Lower lobe of right lung (tissue), 2 donors: ENCODE measurements around the gene ING3. TPM values are rescaled to one million over a fixed set of nuclear protein-coding genes. Genes with fewer than 3 reads are reported as not detected.

Source experiments
- ATAC-seq, 2 donors: fragments of 200-7000 bp; cut with Tn5 transposase; one replicate each; pipeline ENCODE4 v1.9.1; 2020 to 2022; ENCODE audit warnings: mild to moderate bottlenecking in 2 of 2, moderate library complexity in 2 of 2
- DNase-seq: peaks from one replicate; pipeline ENCODE4 v3.0.0-alpha.2; 2020
- H3K27ac ChIP-seq: fragments of 200-600 bp; one replicate; pipeline ENCODE4 v1.8.0; 2022
- H3K27me3 ChIP-seq: fragments of 200-600 bp; one replicate; pipeline ENCODE4 v1.8.0; 2022; ENCODE audit warnings: low read depth
- H3K36me3 ChIP-seq: fragments of 200-600 bp; one replicate; pipeline ENCODE4 v1.8.0; 2022; ENCODE audit warnings: mild to moderate bottlenecking
- H3K4me1 ChIP-seq: fragments of 200-600 bp; one replicate; pipeline ENCODE4 v1.8.0; 2022
- H3K4me3 ChIP-seq: fragments of 200-600 bp; one replicate; pipeline ENCODE4 v1.8.0; 2022; ENCODE audit warnings: mild to moderate bottlenecking
- H3K9me3 ChIP-seq: fragments of 200-600 bp; one replicate; pipeline ENCODE4 v1.8.0; 2022
- CTCF ChIP-seq: fragments of 200-600 bp; IDR thresholded peaks from one replicate; pipeline ENCODE4 v1.8.0; 2022; ENCODE audit warnings: antibody characterized with exemption, mild to moderate bottlenecking
- intact Hi-C: fragments of 100-400 bp; cut with DNase I; formaldehyde crosslinking; loops from one replicate; pipeline ENCODE4 v1.11.0; 2022
- total RNA-seq: library from RNA; stranded (reverse); fragmentation: NEBNext Ultra II Directional; extraction: Animal tissue kit (Norgen Biotek cat#: 25700); gene quantifications from one replicate; pipeline ENCODE4 v1.2.1, GENCODE V29; 2021
- donor health status: DM: no; HTN: yes; CAD: no; lungs with severe emphysema.

Gene ING3
- total RNA-seq, 1 donor from 2014 or later = 21.5 TPM

GRCh38 chr7:121012919-121013318 lies 62.3 kb downstream of the ING3 start:
- Histone ChIP-seq H3K27me3 (no peaks in the 10 kb centered on the region), H3K36me3 (no peaks in the 10 kb centered on the region), H3K4me1 (peaks cover 7% of the 10 kb centered on the region), H3K4me3 (no peak overlapping the region), H3K9me3 (no peaks in the 10 kb centered on the region), H3K27ac (no peak overlapping the region)
- DNase-seq (no peak), ATAC-seq (no peak)
- TF ChIP-seq CTCF = no peak
- intact Hi-C loops = no loop called here

- H3K27me3 ChIP-seq = no peaks in the 10 kb centered on the region
- no peak for TF ChIP-seq CTCF
- DNase-seq = no peak
- H3K4me3 ChIP-seq = no peak overlapping the region
- no peaks in the 10 kb centered on the region for H3K36me3 ChIP-seq
- intact Hi-C loops = no loop called here
- no peak overlapping the region for H3K27ac ChIP-seq
- no peak for ATAC-seq
- H3K9me3 ChIP-seq = no peaks in the 10 kb centered on the region
- peaks cover 7% of the 10 kb centered on the region for H3K4me1 ChIP-seq
Observed at GRCh38 chr7:121015560-121015959, 65.0 kb downstream of the ING3 start.

- H3K4me3 ChIP-seq = no peak overlapping the region
- no peaks in the 10 kb centered on the region for H3K36me3 ChIP-seq
- H3K27me3 ChIP-seq = no peaks in the 10 kb centered on the region
- ATAC-seq = no peak
- H3K9me3 ChIP-seq = no peaks in the 10 kb centered on the region
- H3K27ac ChIP-seq = no peak overlapping the region
- intact Hi-C loops = no loop called here
- no peak for DNase-seq
- no peak for TF ChIP-seq CTCF
- H3K4me1 ChIP-seq = peaks cover 15% of the 10 kb centered on the region
Observed at GRCh38 chr7:121016966-121017365, 66.4 kb downstream of the ING3 start.

GRCh38 chr7:121017586-121017985 lies 67.0 kb downstream of the ING3 start:
- H3K4me1 ChIP-seq = peaks cover 16% of the 10 kb centered on the region
- H3K27ac ChIP-seq = no peak overlapping the region
- ATAC-seq = no peak
- intact Hi-C loops = no loop called here
- DNase-seq = no peak
- H3K4me3 ChIP-seq = no peak overlapping the region
- H3K36me3 ChIP-seq = no peaks in the 10 kb centered on the region
- no peaks in the 10 kb centered on the region for H3K9me3 ChIP-seq
- H3K27me3 ChIP-seq = no peaks in the 10 kb centered on the region
- TF ChIP-seq CTCF = no peak

GRCh38 chr7:121019018-121019417 lies 68.4 kb downstream of the ING3 start:
- DNase-seq = no peak
- peak; percentile 73 to 76 for ATAC-seq
- intact Hi-C loops = no loop called here
- H3K27ac ChIP-seq = no peak overlapping the region
- no peak overlapping the region for H3K4me3 ChIP-seq
- H3K36me3 ChIP-seq = no peaks in the 10 kb centered on the region
- TF ChIP-seq CTCF = no peak
- peaks cover 31% of the 10 kb centered on the region for H3K4me1 ChIP-seq
- no peaks in the 10 kb centered on the region for H3K9me3 ChIP-seq
- H3K27me3 ChIP-seq = no peaks in the 10 kb centered on the region
